ENCODE measurements around the gene SEC24D. TPM values are rescaled to one million over a fixed set of nuclear protein-coding genes. Genes with fewer than 3 reads are reported as not detected.

Gene SEC24D
- total and polyA plus RNA-seq, 9 of the 15 experiments (the other 6 are each of a cell fraction or from before 2014, with no cell fraction given) = 7.1 to 22.5 (median 11.3) TPM

- Histone ChIP-seq H3K4me1 (replicated peaks in 1 of 2; ENCODE audit: control insufficient read depth in 2 of 2, insufficient read depth in 2 of 2, low read length in 2 of 2) (no peaks in the 10 kb centered on the region), H3K36me3 (ENCODE audit: control insufficient read depth, insufficient read depth, low read length) (no peaks in the 10 kb centered on the region), H3K79me2 (ENCODE audit: control insufficient read depth, insufficient read depth, low read length) (no peaks in the 10 kb centered on the region), H3K27ac (ENCODE audit: extremely low read depth, low read depth, low read length) (no peak overlapping the region), H3K27me3 (ENCODE audit: control insufficient read depth in 2 of 2, insufficient read depth in 2 of 2, low read length in 2 of 2) (no peaks in the 10 kb centered on the region), H3K4me2 (ENCODE audit: insufficient read depth, low read length) (no peak overlapping the region), H3K9me1 (ENCODE audit: control insufficient read depth, insufficient read depth, low read length) (no peaks in the 10 kb centered on the region), H2AFZ (ENCODE audit: low read depth, low read length) (no peak overlapping the region), H3K9me3 (replicated peaks; ENCODE audit: control insufficient read depth, insufficient read depth, low read depth, low read length) (no peaks in the 10 kb centered on the region), H4K20me1 (replicated peaks; ENCODE audit: control insufficient read depth, insufficient read depth, low read length) (no peaks in the 10 kb centered on the region), H3K4me3 (no peak overlapping the region), H3K9ac (ENCODE audit: insufficient read depth in 1 of 2, low read depth in 2 of 2, low read length in 2 of 2) (no peak overlapping the region)
- BruUV-seq (replicated peaks) = no TSS peak
- 88% methylated on average over 1 of the region's 1 CpG for WGBS (ENCODE audit: insufficient coverage, low coverage, missing lambda C conversion rate)
- TF ChIP-seq CEBPB (tag; IDR thresholded peaks at IDR 0.05) (peak; percentile 62), KDM4B (IDR thresholded peaks at IDR 0.05; ENCODE audit: borderline replicate concordance in 2 of 2, low read depth in 1 of 2) (no peak), CEBPG (CRISPR knock-in tag; IDR thresholded peaks at IDR 0.05) (no peak), CEBPG (tag; conservative IDR thresholded peaks at IDR 0.05 in 1 of 2, IDR thresholded peaks at IDR 0.05 in 1 of 2) (peak in 1 of 2 experiments; percentile 30; a peak in 1 of 4 replicates), ZNF121 (CRISPR knock-in tag; conservative IDR thresholded peaks at IDR 0.05) (peak; percentile 18; the same call in 1 of the 2 replicates)
- ChIA-PET CTCF (ENCODE audit: low intra/inter-chr PET ratio) (no interaction called here), POLR2A (no interaction called here)
- in situ Hi-C loops (cut with MboI) (no loop called here), intact Hi-C loops (cut with micrococcal nuclease) (no loop called here)
- FAIRE-seq (no peak), ATAC-seq (no peak), DNase-seq (ENCODE audit: extremely low read depth in 1 of 4, low spot score in 3 of 4) (no peak)
These were observed 48.0 kb downstream of the SEC24D start for GRCh38 chr4:118787844-118788380.

GRCh38 chr4:118784776-118785175 lies 51.1 kb downstream of the SEC24D start:
- H3K9me1 ChIP-seq (ENCODE audit: control insufficient read depth, insufficient read depth, low read length) = no peaks in the 10 kb centered on the region
- no peaks in the 10 kb centered on the region for H3K79me2 ChIP-seq (ENCODE audit: control insufficient read depth, insufficient read depth, low read length)
- ChIA-PET CTCF (ENCODE audit: low intra/inter-chr PET ratio) (no interaction called here), POLR2A (no interaction called here)
- H4K20me1 ChIP-seq (replicated peaks; ENCODE audit: control insufficient read depth, insufficient read depth, low read length) = no peaks in the 10 kb centered on the region
- no peak overlapping the region for H3K27ac ChIP-seq (ENCODE audit: extremely low read depth, low read depth, low read length)
- no peak for FAIRE-seq
- intact Hi-C loops (cut with micrococcal nuclease) (no loop called here), in situ Hi-C loops (cut with MboI) (no loop called here)
- no peaks in the 10 kb centered on the region for H3K4me1 ChIP-seq (replicated peaks in 1 of 2; ENCODE audit: control insufficient read depth in 2 of 2, insufficient read depth in 2 of 2, low read length in 2 of 2)
- H3K27me3 ChIP-seq (ENCODE audit: control insufficient read depth in 2 of 2, insufficient read depth in 2 of 2, low read length in 2 of 2) = no peaks in the 10 kb centered on the region
- H3K9ac ChIP-seq (ENCODE audit: insufficient read depth in 1 of 2, low read depth in 2 of 2, low read length in 2 of 2) = no peak overlapping the region
- ATAC-seq = no peak
- H3K9me3 ChIP-seq (replicated peaks; ENCODE audit: control insufficient read depth, insufficient read depth, low read depth, low read length) = no peaks in the 10 kb centered on the region
- H2AFZ ChIP-seq (ENCODE audit: low read depth, low read length) = no peak overlapping the region
- 76% methylated on average over 1 of the region's 1 CpG for WGBS (ENCODE audit: insufficient coverage, low coverage, missing lambda C conversion rate)
- H3K4me3 ChIP-seq = no peak overlapping the region
- no peak for DNase-seq (ENCODE audit: extremely low read depth in 1 of 4, low spot score in 3 of 4)
- H3K36me3 ChIP-seq (ENCODE audit: control insufficient read depth, insufficient read depth, low read length) = no peaks in the 10 kb centered on the region
- no peak overlapping the region for H3K4me2 ChIP-seq (ENCODE audit: insufficient read depth, low read length)
- no TSS peak for BruUV-seq (replicated peaks)
- no peak for TF ChIP-seq THAP7 (CRISPR knock-in tag; IDR thresholded peaks at IDR 0.05)
- no peak for TF ChIP-seq JUNB (CRISPR knock-in tag; conservative IDR thresholded peaks at IDR 0.05)
- no peak for TF ChIP-seq NONO (IDR thresholded peaks at IDR 0.05; ENCODE audit: low read depth in 2 of 2, low read length in 1 of 2)
- no peak for TF ChIP-seq SOX6 (IDR thresholded peaks at IDR 0.05)
- no peak for TF ChIP-seq SETDB1 (IDR thresholded peaks at IDR 0.05; ENCODE audit: low read length)
- TF ChIP-seq ATF1 (CRISPR knock-in tag; IDR thresholded peaks at IDR 0.05) = no peak
- no peak for TF ChIP-seq ATF1 (tag; IDR thresholded peaks at IDR 0.05)
- TF ChIP-seq MEIS2 (IDR thresholded peaks at IDR 0.05; ENCODE audit: partially characterized antibody) = no peak
- no peak for TF ChIP-seq ZBTB1 (CRISPR knock-in tag; IDR thresholded peaks at IDR 0.05; ENCODE audit: borderline replicate concordance, low read depth)
- TF ChIP-seq RFX5 (IDR thresholded peaks at IDR 0.05; ENCODE audit: low read depth, low read length) = no peak
- TF ChIP-seq PPARD (CRISPR knock-in tag; IDR thresholded peaks at IDR 0.05) = no peak
